ENCODE results near the gene CER1. TPM values are rescaled to one million over a fixed set of nuclear protein-coding genes. Genes with fewer than 3 reads are reported as not detected.

CER1 gene
- total and polyA plus RNA-seq, 10 of the 15 experiments (the other 5 are each of a cell fraction or from before 2014, with no cell fraction given), result not detected

DNA sequence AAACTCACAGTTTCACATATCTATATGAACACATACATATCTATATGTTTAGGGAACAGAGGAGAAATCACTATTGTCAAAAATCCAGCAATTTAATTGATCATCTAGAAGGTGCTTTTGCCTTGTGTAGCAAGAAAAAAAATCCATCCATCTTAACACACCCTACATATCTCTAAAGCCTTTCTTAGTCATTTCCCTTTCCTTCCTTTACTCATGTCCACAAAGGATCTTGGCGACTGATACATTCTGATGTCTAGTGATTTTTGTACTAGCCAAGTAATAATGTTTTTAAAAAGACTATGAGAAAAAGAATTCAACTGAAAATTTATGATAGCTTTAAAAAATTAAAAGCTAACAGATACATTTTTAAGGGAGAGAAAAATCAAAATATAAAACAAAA, 51.8 kb downstream of the CER1 start:
- Histone ChIP-seq H3K4me1 (ENCODE audit: control insufficient read depth, insufficient read depth, low read length) (no peaks in the 10 kb centered on the region), H2AFZ (ENCODE audit: control insufficient read depth, low read depth, low read length) (no peak overlapping the region), H3K4me3 (no peak overlapping the region), H3K9me3 (replicated peaks; ENCODE audit: control insufficient read depth, insufficient read depth, low read length) (no peaks in the 10 kb centered on the region), H3K27ac (ENCODE audit: control insufficient read depth, insufficient read depth) (no peak overlapping the region), H3K79me2 (ENCODE audit: control insufficient read depth, insufficient read depth, low read length) (no peaks in the 10 kb centered on the region), H3K36me3 (ENCODE audit: control insufficient read depth in 2 of 2, insufficient read depth in 2 of 2, low read length in 1 of 2) (peaks cover 0 to 3% of the 10 kb centered on the region in 2 experiments; a peak in 1 of 4 replicates), H3K27me3 (replicated peaks in 1 of 2; ENCODE audit: control insufficient read depth in 2 of 2, insufficient read depth in 2 of 2, low read length in 1 of 2) (no peaks in the 10 kb centered on the region), H4K20me1 (ENCODE audit: control insufficient read depth, insufficient read depth) (no peaks in the 10 kb centered on the region), H3K4me2 (ENCODE audit: control insufficient read depth, insufficient read depth) (no peak overlapping the region), H3K9ac (ENCODE audit: control insufficient read depth, insufficient read depth, low read length) (no peak overlapping the region)
- ChIA-PET CTCF (interaction anchor here (1.3 to 1.6 kb wide), 2 partner anchors 9 to 18 kb away, joined by 3 to 7 read pairs; no protein-coding TSS in a partner anchor), POLR2A (interaction anchor here (1.0 kb wide), 1 partner anchor 20 kb away, joined by 3 read pairs; no protein-coding TSS in a partner anchor), SMC1A (ENCODE audit: uncharacterized antibody, unreplicated experiment) (no interaction called here), RAD21 (ENCODE audit: unreplicated experiment) (no interaction called here)
- intact Hi-C loops (cut with micrococcal nuclease; ENCODE audit: unreplicated experiment), result no loop called here
- in situ Hi-C loops (cut with MboI), result no loop called here
- 44% methylated on average over 1 of the region's 1 CpG for WGBS (ENCODE audit: insufficient coverage, insufficient replicate concordance, low lambda C conversion rate, missing lambda C conversion rate)
- BruUV-seq (replicated peaks), result no TSS peak
- no peak for FAIRE-seq
- TF ChIP-seq NR2C1 (IDR thresholded peaks at IDR 0.05), result no peak
- no peak for TF ChIP-seq MLLT1 (IDR thresholded peaks at IDR 0.05)
- TF ChIP-seq RB1 (IDR thresholded peaks at IDR 0.05; ENCODE audit: borderline replicate concordance), result no peak
- TF ChIP-seq ASH2L (IDR thresholded peaks at IDR 0.05; ENCODE audit: borderline replicate concordance, low read depth), result no peak
- no peak for TF ChIP-seq KDM1A (IDR thresholded peaks at IDR 0.05; ENCODE audit: borderline replicate concordance)
- ATAC-seq, result no peak
- DNase-seq (ENCODE audit: low read depth, low spot score), result no peak

Other genes with a start within 250 kb of the CER1 start
- 11.1 and 14.8 TPM in 2 replicates for gene ZDHHC21, start 29.3 kb downstream of the CER1 start, total RNA-seq (2014; rRNA removed)
- 14.4 and 16.4 TPM in 2 replicates for gene ZDHHC21, start 29.3 kb downstream of the CER1 start, total RNA-seq (2014; rRNA removed; fragmentation: Illumina TruSeq; extraction: Trizol)
- gene ZDHHC21, start 29.3 kb downstream of the CER1 start, total RNA-seq (2021), result 10.2 and 10.7 TPM in 2 replicates
- 14.6 and 25.8 TPM in 2 replicates for gene ZDHHC21, start 29.3 kb downstream of the CER1 start, polyA plus RNA-seq (2011; rRNA removed)
- gene ZDHHC21, start 29.3 kb downstream of the CER1 start, polyA plus RNA-seq (2014; fragmentation: Illumina TruSeq; extraction: Trizol), result 10.8 and 14.6 TPM in 2 replicates
- 1 to 10 TPM; 2.6 to 2.9 TPM for gene ZDHHC21, start 29.3 kb downstream of the CER1 start, polyA plus RNA-seq (2014; fragmentation: Nextera tagmentation; extraction: Ambion mirVana)
- 5.4 and 6.4 TPM in 2 replicates for gene ZDHHC21, start 29.3 kb downstream of the CER1 start, polyA plus RNA-seq (2014; rRNA removed)
- gene ZDHHC21, start 29.3 kb downstream of the CER1 start, polyA plus RNA-seq (2016; fragmentation: Nextera tagmentation; extraction: Ambion mirVana), result 1 to 10 TPM; 7.2 to 7.6 TPM
- gene FREM1, start 187.7 kb upstream of the CER1 start, total RNA-seq (2014; rRNA removed), result not detected in 2 replicates
- not detected in 2 replicates for gene FREM1, start 187.7 kb upstream of the CER1 start, total RNA-seq (2014; rRNA removed; fragmentation: Illumina TruSeq; extraction: Trizol)
- 0.08 and 0.11 TPM in 2 replicates for gene FREM1, start 187.7 kb upstream of the CER1 start, total RNA-seq (2021)
- 0.16 and 0.17 TPM in 2 replicates for gene FREM1, start 187.7 kb upstream of the CER1 start, polyA plus RNA-seq (2011; rRNA removed)
- gene FREM1, start 187.7 kb upstream of the CER1 start, polyA plus RNA-seq (2014; fragmentation: Illumina TruSeq; extraction: Trizol), result not detected in 2 replicates
- gene FREM1, start 187.7 kb upstream of the CER1 start, polyA plus RNA-seq (2014; fragmentation: Nextera tagmentation; extraction: Ambion mirVana), result not detected
- gene FREM1, start 187.7 kb upstream of the CER1 start, polyA plus RNA-seq (2014; rRNA removed), result 0.01 TPM in 2 replicates
- not detected for gene FREM1, start 187.7 kb upstream of the CER1 start, polyA plus RNA-seq (2016; fragmentation: Nextera tagmentation; extraction: Ambion mirVana)

Data from GM12878 (cell line).